ENCODE data around the gene DLG2.

DNA sequence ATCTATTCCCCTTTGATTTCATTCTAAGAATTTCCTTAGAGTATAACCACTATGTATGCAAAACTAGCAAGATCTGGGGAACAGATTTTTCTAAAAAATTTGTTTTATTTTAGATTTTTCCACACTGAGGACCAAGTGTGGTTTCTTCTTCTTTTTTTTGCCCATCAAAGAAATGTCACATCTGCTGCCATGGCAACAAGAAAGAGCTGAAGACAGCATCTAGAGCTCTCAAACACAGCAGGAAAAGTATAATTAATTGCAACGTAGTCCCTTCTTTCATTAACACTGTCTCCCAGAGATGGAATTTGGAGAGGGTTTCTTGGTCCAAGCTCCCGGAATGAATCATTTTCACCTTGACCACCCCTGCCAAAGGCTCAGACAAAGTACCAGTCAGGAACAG is 2084.3 kb downstream of the DLG2 start:
- TF ChIP-seq, protein P1, sequence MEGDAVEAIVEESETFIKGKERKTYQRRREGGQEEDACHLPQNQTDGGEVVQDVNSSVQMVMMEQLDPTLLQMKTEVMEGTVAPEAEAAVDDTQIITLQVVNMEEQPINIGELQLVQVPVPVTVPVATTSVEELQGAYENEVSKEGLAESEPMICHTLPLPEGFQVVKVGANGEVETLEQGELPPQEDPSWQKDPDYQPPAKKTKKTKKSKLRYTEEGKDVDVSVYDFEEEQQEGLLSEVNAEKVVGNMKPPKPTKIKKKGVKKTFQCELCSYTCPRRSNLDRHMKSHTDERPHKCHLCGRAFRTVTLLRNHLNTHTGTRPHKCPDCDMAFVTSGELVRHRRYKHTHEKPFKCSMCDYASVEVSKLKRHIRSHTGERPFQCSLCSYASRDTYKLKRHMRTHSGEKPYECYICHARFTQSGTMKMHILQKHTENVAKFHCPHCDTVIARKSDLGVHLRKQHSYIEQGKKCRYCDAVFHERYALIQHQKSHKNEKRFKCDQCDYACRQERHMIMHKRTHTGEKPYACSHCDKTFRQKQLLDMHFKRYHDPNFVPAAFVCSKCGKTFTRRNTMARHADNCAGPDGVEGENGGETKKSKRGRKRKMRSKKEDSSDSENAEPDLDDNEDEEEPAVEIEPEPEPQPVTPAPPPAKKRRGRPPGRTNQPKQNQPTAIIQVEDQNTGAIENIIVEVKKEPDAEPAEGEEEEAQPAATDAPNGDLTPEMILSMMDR (conservative IDR thresholded peaks at IDR 0.05; ENCODE audit: low read depth, low read length), result no peak
- TF ChIP-seq POLR2A (IDR thresholded peaks at IDR 0.05; ENCODE audit: low read depth, low read length), result no peak
- TF ChIP-seq CEBPB (IDR thresholded peaks at IDR 0.05; ENCODE audit: low read depth, low read length), result no peak
- TF ChIP-seq MXI1 (IDR thresholded peaks at IDR 0.05; ENCODE audit: borderline replicate concordance, low read depth, low read length), result no peak
- no peak for TF ChIP-seq SMC3 (IDR thresholded peaks at IDR 0.05; ENCODE audit: low read depth, low read length)
- TF ChIP-seq RCOR1 (IDR thresholded peaks at IDR 0.05; ENCODE audit: insufficient replicate concordance, low read length), result no peak
- no peak for TF ChIP-seq RFX5 (IDR thresholded peaks at IDR 0.05; ENCODE audit: low read depth, low read length)
- no peak for TF ChIP-seq NFE2L2 (IDR thresholded peaks at IDR 0.05; ENCODE audit: low read depth, low read length)
- TF ChIP-seq, protein P2, sequence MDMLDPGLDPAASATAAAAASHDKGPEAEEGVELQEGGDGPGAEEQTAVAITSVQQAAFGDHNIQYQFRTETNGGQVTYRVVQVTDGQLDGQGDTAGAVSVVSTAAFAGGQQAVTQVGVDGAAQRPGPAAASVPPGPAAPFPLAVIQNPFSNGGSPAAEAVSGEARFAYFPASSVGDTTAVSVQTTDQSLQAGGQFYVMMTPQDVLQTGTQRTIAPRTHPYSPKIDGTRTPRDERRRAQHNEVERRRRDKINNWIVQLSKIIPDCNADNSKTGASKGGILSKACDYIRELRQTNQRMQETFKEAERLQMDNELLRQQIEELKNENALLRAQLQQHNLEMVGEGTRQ (IDR thresholded peaks at IDR 0.05; ENCODE audit: low read depth, low read length), result no peak

All from IMR-90 (cell line).